GM21360 (cell line): ENCODE data around the gene ZNF770.

ENCODE experiments used
- ATAC-seq: cut with Tn5 transposase; IDR thresholded peaks from one replicate; pipeline ENCODE4 v1.9.1; 2021; ENCODE audit warnings: mild to moderate bottlenecking, moderate library complexity; ENCODE audit not compliant: unreplicated experiment

ZNF770 gene

GRCh38 chr15:34988027-34988902 lies at the start of gene ZNF770:
Gene ZNF770, minus strand, starts transcription at chr15:34988287. Its CDS starts 4,853 bp downstream, at chr15:34983434.
- peak; percentile 69 for ATAC-seq

- ATAC-seq: no peak
Observed at GRCh38 chr15:35028235-35028984, 40.3 kb upstream of the ZNF770 start.

- no peak for ATAC-seq
Observed at GRCh38 chr15:35023804-35024203, 35.7 kb upstream of the ZNF770 start.

- ATAC-seq: no peak
Observed at GRCh38 chr15:35020974-35021373, 32.9 kb upstream of the ZNF770 start.

- no peak for ATAC-seq
Observed at GRCh38 chr15:35019404-35020327, 31.6 kb upstream of the ZNF770 start.

GRCh38 chr15:35014241-35014640 lies 26.2 kb upstream of the ZNF770 start:
- no peak for ATAC-seq

- ATAC-seq: no peak
Observed at GRCh38 chr15:35013370-35013769, 25.3 kb upstream of the ZNF770 start.

GRCh38 chr15:35007397-35007796 lies 19.3 kb upstream of the ZNF770 start:
- ATAC-seq: no peak

- no peak for ATAC-seq
Observed at GRCh38 chr15:35005933-35006332, 17.8 kb upstream of the ZNF770 start.

- no peak for ATAC-seq
Observed at GRCh38 chr15:35003928-35004327, 15.8 kb upstream of the ZNF770 start.

GRCh38 chr15:35000511-35000910 lies 12.4 kb upstream of the ZNF770 start:
- ATAC-seq: no peak

- ATAC-seq: no peak
Observed at GRCh38 chr15:34999906-35000305, 11.8 kb upstream of the ZNF770 start.

GRCh38 chr15:34994925-34995324 lies 6.8 kb upstream of the ZNF770 start:
- ATAC-seq: no peak

GRCh38 chr15:34993877-34994276 lies 5.8 kb upstream of the ZNF770 start:
- ATAC-seq: peak; percentile 93

- no peak for ATAC-seq
Observed at GRCh38 chr15:34993412-34993811, 5.3 kb upstream of the ZNF770 start.

- ATAC-seq: no peak
Observed at GRCh38 chr15:34987609-34988026, 469 bp downstream of the ZNF770 start.

- ATAC-seq: no peak
Observed at GRCh38 chr15:34986771-34987480, 1.2 kb downstream of the ZNF770 start.

GRCh38 chr15:34986326-34986725 lies 1.8 kb downstream of the ZNF770 start:
- no peak for ATAC-seq

GRCh38 chr15:34984889-34985630 lies 3.0 kb downstream of the ZNF770 start:
- ATAC-seq: no peak

GRCh38 chr15:34976743-34977142 lies 11.3 kb downstream of the ZNF770 start:
- no peak for ATAC-seq
